ENCODE results near the gene CHD8. TPM values are rescaled to one million over a fixed set of nuclear protein-coding genes. Genes with fewer than 3 reads are reported as not detected.

CHD8 gene
- total RNA-seq, 2 donors from 2014 or later, result 31.9 to 39.1 TPM

DNA sequence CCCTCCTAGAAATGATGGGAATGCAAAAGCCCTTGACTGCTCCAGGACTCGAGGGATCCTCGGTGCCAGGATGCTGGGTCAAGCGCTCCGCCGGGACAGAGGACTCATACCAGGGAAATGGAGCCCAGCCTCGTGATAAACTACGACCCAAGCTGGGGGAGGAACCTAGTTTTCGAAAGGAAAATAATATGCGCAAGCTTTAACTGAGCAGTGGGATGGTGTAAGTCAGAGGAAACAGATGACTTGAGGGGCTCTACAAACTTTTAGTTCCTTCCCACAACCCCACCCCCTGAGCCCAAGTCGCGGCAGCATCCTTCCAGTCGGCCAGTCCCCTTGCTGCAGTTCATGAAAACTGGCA lies 71.5 kb downstream of the CHD8 start:
- no peaks in the 10 kb centered on the region for H3K9me3 ChIP-seq
- peak overlapping the region; percentile 74 to 87 for H3K4me3 ChIP-seq
- peaks cover 0 to 18% of the 10 kb centered on the region in 2 donors for H3K4me1 ChIP-seq
- peak overlapping the region; percentile 84 to 91 for H3K27ac ChIP-seq
- H3K27me3 ChIP-seq, result no peaks in the 10 kb centered on the region
- DNase-seq (ENCODE audit: low spot score), result no peak
- H3K36me3 ChIP-seq, result peaks cover 22% of the 10 kb centered on the region
- TF ChIP-seq, protein P1, sequence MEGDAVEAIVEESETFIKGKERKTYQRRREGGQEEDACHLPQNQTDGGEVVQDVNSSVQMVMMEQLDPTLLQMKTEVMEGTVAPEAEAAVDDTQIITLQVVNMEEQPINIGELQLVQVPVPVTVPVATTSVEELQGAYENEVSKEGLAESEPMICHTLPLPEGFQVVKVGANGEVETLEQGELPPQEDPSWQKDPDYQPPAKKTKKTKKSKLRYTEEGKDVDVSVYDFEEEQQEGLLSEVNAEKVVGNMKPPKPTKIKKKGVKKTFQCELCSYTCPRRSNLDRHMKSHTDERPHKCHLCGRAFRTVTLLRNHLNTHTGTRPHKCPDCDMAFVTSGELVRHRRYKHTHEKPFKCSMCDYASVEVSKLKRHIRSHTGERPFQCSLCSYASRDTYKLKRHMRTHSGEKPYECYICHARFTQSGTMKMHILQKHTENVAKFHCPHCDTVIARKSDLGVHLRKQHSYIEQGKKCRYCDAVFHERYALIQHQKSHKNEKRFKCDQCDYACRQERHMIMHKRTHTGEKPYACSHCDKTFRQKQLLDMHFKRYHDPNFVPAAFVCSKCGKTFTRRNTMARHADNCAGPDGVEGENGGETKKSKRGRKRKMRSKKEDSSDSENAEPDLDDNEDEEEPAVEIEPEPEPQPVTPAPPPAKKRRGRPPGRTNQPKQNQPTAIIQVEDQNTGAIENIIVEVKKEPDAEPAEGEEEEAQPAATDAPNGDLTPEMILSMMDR (IDR thresholded peaks at IDR 0.05), result peak in 1 of 2 donors; percentile 1

GRCh38 chr14:21383848-21384493 lies 72.0 kb downstream of the CHD8 start, which contains the start of gene SUPT16H:
Gene SUPT16H (minus strand): TSS chr14:21384019. CDS start chr14:21383927, 92 bp downstream.
- peak within 1 kb of the TSS; percentile 74 to 87 for H3K4me3 ChIP-seq
- no peaks in the 10 kb centered on the region for H3K27me3 ChIP-seq
- peak; percentile 98 for DNase-seq (ENCODE audit: low spot score)
- no peaks in the 10 kb centered on the region for H3K9me3 ChIP-seq
- peak within 1 kb of the TSS; percentile 84 to 91 for H3K27ac ChIP-seq
- TF ChIP-seq, protein P1 (IDR thresholded peaks at IDR 0.05), result peak in 1 of 2 donors; percentile 24
- H3K36me3 ChIP-seq, result peaks cover 17% of the 10 kb centered on the region
- peaks cover 0 to 18% of the 10 kb centered on the region in 2 donors for H3K4me1 ChIP-seq

GRCh38 chr14:21382886-21383847 lies 72.8 kb downstream of the CHD8 start:
- Histone ChIP-seq H3K36me3 (peaks cover 9% of the 10 kb centered on the region), H3K9me3 (no peaks in the 10 kb centered on the region), H3K27ac (peak overlapping the region; percentile 84 to 91), H3K4me3 (peak overlapping the region; percentile 74 to 87), H3K27me3 (no peaks in the 10 kb centered on the region), H3K4me1 (peaks cover 0 to 18% of the 10 kb centered on the region in 2 donors)
- TF ChIP-seq, protein P1 (IDR thresholded peaks at IDR 0.05), result no peak
- DNase-seq (ENCODE audit: low spot score), result no peak

- no peak overlapping the region for H3K27ac ChIP-seq
- peaks cover 9% of the 10 kb centered on the region for H3K36me3 ChIP-seq
- TF ChIP-seq, protein P1 (IDR thresholded peaks at IDR 0.05), result no peak
- H3K4me3 ChIP-seq, result no peak overlapping the region
- DNase-seq (ENCODE audit: low spot score), result no peak
- H3K4me1 ChIP-seq, result peaks cover 0 to 18% of the 10 kb centered on the region in 2 donors
- no peaks in the 10 kb centered on the region for H3K9me3 ChIP-seq
- H3K27me3 ChIP-seq, result no peaks in the 10 kb centered on the region
These were observed 73.8 kb downstream of the CHD8 start for GRCh38 chr14:21382095-21382494.

GRCh38 chr14:21379338-21379737 lies 76.6 kb downstream of the CHD8 start:
- H3K27ac ChIP-seq, result no peak overlapping the region

More at GRCh38 chr14:21379338-21379737, 76.6 kb downstream of the CHD8 start:
- Histone ChIP-seq H3K27me3 (no peaks in the 10 kb centered on the region), H3K36me3 (no peaks in the 10 kb centered on the region), H3K4me3 (no peak overlapping the region), H3K9me3 (no peaks in the 10 kb centered on the region), H3K4me1 (peaks cover 0 to 18% of the 10 kb centered on the region in 2 donors)
- DNase-seq (ENCODE audit: low spot score), result no peak
- TF ChIP-seq, protein P1 (IDR thresholded peaks at IDR 0.05), result no peak
